ENCODE measurements around the gene KIAA1328. TPM values are rescaled to one million over a fixed set of nuclear protein-coding genes. Genes with fewer than 3 reads are reported as not detected.

KIAA1328 gene
- total RNA-seq, 1 experiment from 2014 or later, result 4.9 TPM

DNA sequence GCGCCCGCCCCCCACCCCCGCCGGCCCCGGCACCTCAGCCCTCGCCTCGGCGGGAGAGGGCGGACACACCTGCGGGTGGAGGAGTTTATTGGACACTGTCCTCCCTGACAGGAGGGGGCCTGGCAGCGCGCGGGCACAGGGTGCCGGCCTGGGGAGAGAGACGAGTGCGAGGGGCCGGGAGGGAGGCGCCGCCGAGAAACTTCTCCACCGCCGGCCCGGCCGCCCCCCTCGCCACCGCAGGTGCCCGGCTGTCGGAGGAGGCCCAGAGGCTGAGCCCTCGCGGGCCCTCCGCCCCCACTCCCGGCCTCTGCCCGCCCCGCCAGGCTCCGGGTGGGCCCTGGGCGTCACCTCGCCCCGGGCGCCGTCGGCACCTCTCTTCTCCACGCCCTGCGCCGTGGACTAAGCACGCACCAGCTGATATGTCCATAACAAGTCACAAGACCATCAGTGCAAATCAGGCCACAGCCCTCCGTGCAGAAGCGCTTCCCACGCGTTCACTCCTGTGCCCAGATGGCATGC is 425.4 kb downstream of the KIAA1328 start:
- H3K9me3 ChIP-seq, result no peaks in the 10 kb centered on the region
- ChIA-PET CTCF (no interaction called here), POLR2A (no interaction called here)
- no TSS peak for BruUV-seq (replicated peaks)
- H3K36me3 Mint-ChIP-seq (ENCODE audit: insufficient read depth, unreplicated experiment), result peaks cover 2% of the 10 kb centered on the region
- H3K27me3 Mint-ChIP-seq (ENCODE audit: insufficient read depth, unreplicated experiment), result peaks cover 3% of the 10 kb centered on the region
- no peaks in the 10 kb centered on the region for H3K27me3 ChIP-seq (replicated peaks; ENCODE audit: control insufficient read depth, insufficient read depth, low read length)
- peak overlapping the region; percentile 41 for H3K4me3 ChIP-seq (ENCODE audit: low read depth, low read length)
- H3K4me1 ChIP-seq, result no peaks in the 10 kb centered on the region
- H3K27ac Mint-ChIP-seq (ENCODE audit: unreplicated experiment), result no peak overlapping the region
- H3K36me3 ChIP-seq (ENCODE audit: control insufficient read depth, insufficient read depth, low read length), result no peaks in the 10 kb centered on the region
- intact Hi-C loops (cut with micrococcal nuclease; ENCODE audit: unreplicated experiment), result no loop called here
- TF ChIP-seq, protein P1, sequence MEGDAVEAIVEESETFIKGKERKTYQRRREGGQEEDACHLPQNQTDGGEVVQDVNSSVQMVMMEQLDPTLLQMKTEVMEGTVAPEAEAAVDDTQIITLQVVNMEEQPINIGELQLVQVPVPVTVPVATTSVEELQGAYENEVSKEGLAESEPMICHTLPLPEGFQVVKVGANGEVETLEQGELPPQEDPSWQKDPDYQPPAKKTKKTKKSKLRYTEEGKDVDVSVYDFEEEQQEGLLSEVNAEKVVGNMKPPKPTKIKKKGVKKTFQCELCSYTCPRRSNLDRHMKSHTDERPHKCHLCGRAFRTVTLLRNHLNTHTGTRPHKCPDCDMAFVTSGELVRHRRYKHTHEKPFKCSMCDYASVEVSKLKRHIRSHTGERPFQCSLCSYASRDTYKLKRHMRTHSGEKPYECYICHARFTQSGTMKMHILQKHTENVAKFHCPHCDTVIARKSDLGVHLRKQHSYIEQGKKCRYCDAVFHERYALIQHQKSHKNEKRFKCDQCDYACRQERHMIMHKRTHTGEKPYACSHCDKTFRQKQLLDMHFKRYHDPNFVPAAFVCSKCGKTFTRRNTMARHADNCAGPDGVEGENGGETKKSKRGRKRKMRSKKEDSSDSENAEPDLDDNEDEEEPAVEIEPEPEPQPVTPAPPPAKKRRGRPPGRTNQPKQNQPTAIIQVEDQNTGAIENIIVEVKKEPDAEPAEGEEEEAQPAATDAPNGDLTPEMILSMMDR (IDR thresholded peaks at IDR 0.05; ENCODE audit: insufficient read depth in 1 of 2, low read depth in 1 of 2, low read length in 1 of 2, severe bottlenecking in 1 of 2, unreplicated experiment in 1 of 2), result no peak
- no peak for DNase-seq
- H3K9me3 Mint-ChIP-seq (ENCODE audit: unreplicated experiment), result no peaks in the 10 kb centered on the region
- H3K4me1 Mint-ChIP-seq (ENCODE audit: low read depth, unreplicated experiment), result no peaks in the 10 kb centered on the region
- H3K4me3 Mint-ChIP-seq (ENCODE audit: unreplicated experiment), result peak overlapping the region; percentile 64

DNA sequence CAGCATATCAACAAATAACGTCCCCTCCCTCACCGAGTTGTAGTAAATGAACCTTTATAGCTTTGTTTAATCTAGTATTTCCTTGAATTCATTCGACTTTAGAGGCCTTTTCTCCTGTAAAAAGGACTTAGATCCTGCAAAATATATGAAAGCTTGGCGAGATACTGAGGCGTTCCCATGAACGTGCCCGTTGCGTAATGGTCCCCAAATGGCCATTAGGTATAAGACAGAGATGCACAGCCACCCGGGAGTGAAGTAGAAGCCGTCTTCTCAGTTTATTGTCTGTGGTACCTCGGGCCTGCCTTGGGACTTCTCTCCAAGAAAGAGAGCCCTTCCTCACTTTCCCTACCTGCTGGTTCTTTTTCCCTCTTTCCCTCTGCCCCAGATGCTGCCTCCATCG is 426.0 kb downstream of the KIAA1328 start:
- H3K27me3 ChIP-seq (replicated peaks; ENCODE audit: control insufficient read depth, insufficient read depth, low read length), result no peaks in the 10 kb centered on the region
- TF ChIP-seq, protein P1 (IDR thresholded peaks at IDR 0.05; ENCODE audit: insufficient read depth in 1 of 2, low read depth in 1 of 2, low read length in 1 of 2, severe bottlenecking in 1 of 2, unreplicated experiment in 1 of 2), result no peak
- peaks cover 3% of the 10 kb centered on the region for H3K27me3 Mint-ChIP-seq (ENCODE audit: insufficient read depth, unreplicated experiment)

DNA sequence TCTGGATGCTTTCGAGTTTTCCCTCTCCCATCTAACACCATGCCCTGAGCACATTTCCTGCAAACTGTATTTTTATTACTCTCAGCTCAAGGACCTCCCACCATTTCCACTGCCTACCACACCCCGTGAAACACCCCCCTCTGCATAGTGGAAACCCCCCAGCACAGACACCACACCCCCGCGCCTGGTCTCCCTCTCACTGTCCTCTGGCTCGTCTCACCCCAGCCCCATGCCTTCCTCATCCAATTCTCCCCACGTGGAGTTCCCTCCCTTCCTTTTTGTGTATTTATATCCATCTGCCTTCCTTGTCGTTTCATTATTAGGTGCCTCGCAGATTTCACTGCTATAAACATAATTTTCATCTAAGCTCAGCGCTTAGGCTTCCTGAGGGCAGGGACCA is 429.2 kb downstream of the KIAA1328 start:
- H3K4me1 ChIP-seq, result no peaks in the 10 kb centered on the region
- no peaks in the 10 kb centered on the region for H3K9me3 Mint-ChIP-seq (ENCODE audit: unreplicated experiment)
- no peaks in the 10 kb centered on the region for H3K36me3 ChIP-seq (ENCODE audit: control insufficient read depth, insufficient read depth, low read length)
- no TSS peak for BruUV-seq (replicated peaks)
- ChIA-PET CTCF (no interaction called here), POLR2A (no interaction called here)
- H3K27me3 ChIP-seq (replicated peaks; ENCODE audit: control insufficient read depth, insufficient read depth, low read length), result no peaks in the 10 kb centered on the region
- no peaks in the 10 kb centered on the region for H3K36me3 Mint-ChIP-seq (ENCODE audit: insufficient read depth, unreplicated experiment)
- intact Hi-C loops (cut with micrococcal nuclease; ENCODE audit: unreplicated experiment), result loop anchor here (5.0 kb wide), 1 partner anchor 241 kb away; no protein-coding TSS in a partner anchor
- H3K4me1 Mint-ChIP-seq (ENCODE audit: low read depth, unreplicated experiment), result no peaks in the 10 kb centered on the region
- peaks cover 3% of the 10 kb centered on the region for H3K27me3 Mint-ChIP-seq (ENCODE audit: insufficient read depth, unreplicated experiment)
- no peak for DNase-seq
- TF ChIP-seq, protein P1 (IDR thresholded peaks at IDR 0.05; ENCODE audit: insufficient read depth in 1 of 2, low read depth in 1 of 2, low read length in 1 of 2, severe bottlenecking in 1 of 2, unreplicated experiment in 1 of 2), result no peak
- H3K4me3 Mint-ChIP-seq (ENCODE audit: unreplicated experiment), result no peak overlapping the region
- H3K9me3 ChIP-seq, result no peaks in the 10 kb centered on the region
- H3K27ac Mint-ChIP-seq (ENCODE audit: unreplicated experiment), result no peak overlapping the region
- no peak overlapping the region for H3K4me3 ChIP-seq (ENCODE audit: low read depth, low read length)

More for the DNA sequence above, 426.0 kb downstream of the KIAA1328 start:
- H3K4me3 ChIP-seq (ENCODE audit: low read depth, low read length), result no peak overlapping the region
- BruUV-seq (replicated peaks), result no TSS peak
- ChIA-PET POLR2A (no interaction called here), CTCF (no interaction called here)
- H3K27ac Mint-ChIP-seq (ENCODE audit: unreplicated experiment), result no peak overlapping the region
- no peaks in the 10 kb centered on the region for H3K36me3 Mint-ChIP-seq (ENCODE audit: insufficient read depth, unreplicated experiment)
- H3K9me3 ChIP-seq, result no peaks in the 10 kb centered on the region
- peak overlapping the region; percentile 64 for H3K4me3 Mint-ChIP-seq (ENCODE audit: unreplicated experiment)
- no peaks in the 10 kb centered on the region for H3K9me3 Mint-ChIP-seq (ENCODE audit: unreplicated experiment)
- no peaks in the 10 kb centered on the region for H3K4me1 Mint-ChIP-seq (ENCODE audit: low read depth, unreplicated experiment)
- H3K4me1 ChIP-seq, result no peaks in the 10 kb centered on the region
- no peak for DNase-seq
- no peaks in the 10 kb centered on the region for H3K36me3 ChIP-seq (ENCODE audit: control insufficient read depth, insufficient read depth, low read length)
- intact Hi-C loops (cut with micrococcal nuclease; ENCODE audit: unreplicated experiment), result loop anchor here (5.0 kb wide), 1 partner anchor 238 kb away; no protein-coding TSS in a partner anchor

All from Caco-2 (cell line).